Osteocyte (in vitro differentiated cells): Measurements from ENCODE around the gene GATAD2B. TPM values are rescaled to one million over a fixed set of nuclear protein-coding genes. Genes with fewer than 3 reads are reported as not detected.
A peak's percentile ranks its signal among the peaks of the same experiment; 100 is the strongest.

Experiments
- DNase-seq: peaks from one replicate; pipeline ENCODE4 v3.0.0; 2021; ENCODE audit warnings: mixed read lengths; ENCODE audit not compliant: unreplicated experiment; ENCODE audit errors: extremely low spot score
- H3K27ac Mint-ChIP-seq: one replicate; pipeline ENCODE4 v1.8.0; 2021; ENCODE audit warnings: mild to moderate bottlenecking, mixed read lengths; ENCODE audit not compliant: unreplicated experiment
- H3K27me3 Mint-ChIP-seq: one replicate; pipeline ENCODE4 v1.8.0; 2021; ENCODE audit warnings: mixed read lengths; ENCODE audit not compliant: unreplicated experiment
- H3K36me3 Mint-ChIP-seq: one replicate; pipeline ENCODE4 v1.8.0; 2021; ENCODE audit warnings: mixed read lengths; ENCODE audit not compliant: unreplicated experiment
- H3K4me1 Mint-ChIP-seq: one replicate; pipeline ENCODE4 v1.8.0; 2021; ENCODE audit warnings: mixed read lengths; ENCODE audit not compliant: unreplicated experiment
- H3K4me3 Mint-ChIP-seq: one replicate; pipeline ENCODE4 v1.8.0; 2021; ENCODE audit warnings: mild to moderate bottlenecking, moderate library complexity, mixed read lengths; ENCODE audit not compliant: unreplicated experiment
- H3K9me3 Mint-ChIP-seq: one replicate; pipeline ENCODE4 v1.8.0; 2021; ENCODE audit warnings: mixed read lengths; ENCODE audit not compliant: unreplicated experiment
- total RNA-seq: library from RNA; stranded (reverse); gene quantifications from 2 replicates; pipeline ENCODE4 v1.2.1, GENCODE V29; 2021
- TF ChIP-seq, protein P1 (sequence below): fragments of 200-600 bp; sonication (generic); IDR thresholded peaks from 2 replicates; pipeline ENCODE4 v1.5.0; 2021; ENCODE audit warnings: antibody characterized with exemption, mild to moderate bottlenecking, moderate library complexity

Gene GATAD2B
- total RNA-seq, 1 donor from 2014 or later, result 66.7 TPM

DNA sequence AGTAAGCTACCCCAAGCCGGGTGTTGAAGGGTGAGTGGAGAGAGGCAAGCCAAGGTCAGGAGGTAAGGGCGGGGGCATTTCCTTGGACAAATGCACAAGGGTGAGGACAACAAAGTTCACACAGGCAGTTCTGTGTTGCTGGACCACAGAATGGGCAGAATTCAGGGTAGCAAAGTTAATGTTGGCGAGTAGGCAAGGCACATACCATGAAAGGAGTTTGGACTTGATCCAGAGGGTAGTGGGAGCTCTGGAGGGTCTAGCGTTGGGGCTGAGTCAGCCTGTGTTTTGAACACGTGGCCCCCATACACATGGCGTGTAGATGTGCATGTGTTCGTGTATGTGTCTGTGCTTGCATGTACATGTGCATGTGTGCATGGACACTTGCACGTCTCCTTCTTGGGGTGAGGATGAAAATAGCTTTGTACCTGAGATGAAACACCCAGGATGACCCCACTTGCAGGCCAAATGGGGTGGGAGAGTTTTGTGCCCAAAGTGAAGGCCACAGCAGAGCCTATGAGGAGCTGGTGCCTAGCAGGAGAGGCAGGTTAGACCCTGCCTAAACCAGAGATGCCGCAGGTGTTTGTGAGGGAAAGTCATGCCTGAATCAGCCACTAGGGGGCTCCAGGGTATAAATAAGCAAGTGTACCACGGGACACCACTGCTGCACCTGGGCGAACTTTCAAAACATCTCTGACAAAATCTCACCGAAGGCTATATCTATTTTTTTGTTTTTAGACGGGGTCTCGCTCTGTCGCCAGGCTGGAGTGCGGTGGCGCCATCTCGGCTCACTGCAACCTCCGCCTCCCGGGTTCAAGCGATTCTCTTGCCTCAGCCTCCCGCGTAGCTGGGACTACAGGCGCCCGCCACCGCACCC lies 125.7 kb downstream of the GATAD2B start:
- TF ChIP-seq, protein P1, sequence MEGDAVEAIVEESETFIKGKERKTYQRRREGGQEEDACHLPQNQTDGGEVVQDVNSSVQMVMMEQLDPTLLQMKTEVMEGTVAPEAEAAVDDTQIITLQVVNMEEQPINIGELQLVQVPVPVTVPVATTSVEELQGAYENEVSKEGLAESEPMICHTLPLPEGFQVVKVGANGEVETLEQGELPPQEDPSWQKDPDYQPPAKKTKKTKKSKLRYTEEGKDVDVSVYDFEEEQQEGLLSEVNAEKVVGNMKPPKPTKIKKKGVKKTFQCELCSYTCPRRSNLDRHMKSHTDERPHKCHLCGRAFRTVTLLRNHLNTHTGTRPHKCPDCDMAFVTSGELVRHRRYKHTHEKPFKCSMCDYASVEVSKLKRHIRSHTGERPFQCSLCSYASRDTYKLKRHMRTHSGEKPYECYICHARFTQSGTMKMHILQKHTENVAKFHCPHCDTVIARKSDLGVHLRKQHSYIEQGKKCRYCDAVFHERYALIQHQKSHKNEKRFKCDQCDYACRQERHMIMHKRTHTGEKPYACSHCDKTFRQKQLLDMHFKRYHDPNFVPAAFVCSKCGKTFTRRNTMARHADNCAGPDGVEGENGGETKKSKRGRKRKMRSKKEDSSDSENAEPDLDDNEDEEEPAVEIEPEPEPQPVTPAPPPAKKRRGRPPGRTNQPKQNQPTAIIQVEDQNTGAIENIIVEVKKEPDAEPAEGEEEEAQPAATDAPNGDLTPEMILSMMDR, result peak; percentile 88
- no peaks in the 10 kb centered on the region for H3K36me3 Mint-ChIP-seq
- H3K4me1 Mint-ChIP-seq, result peaks cover 3% of the 10 kb centered on the region
- no peak overlapping the region for H3K4me3 Mint-ChIP-seq
- no peaks in the 10 kb centered on the region for H3K9me3 Mint-ChIP-seq
- no peaks in the 10 kb centered on the region for H3K27me3 Mint-ChIP-seq
- H3K27ac Mint-ChIP-seq, result no peak overlapping the region
- DNase-seq, result no peak

DNA sequence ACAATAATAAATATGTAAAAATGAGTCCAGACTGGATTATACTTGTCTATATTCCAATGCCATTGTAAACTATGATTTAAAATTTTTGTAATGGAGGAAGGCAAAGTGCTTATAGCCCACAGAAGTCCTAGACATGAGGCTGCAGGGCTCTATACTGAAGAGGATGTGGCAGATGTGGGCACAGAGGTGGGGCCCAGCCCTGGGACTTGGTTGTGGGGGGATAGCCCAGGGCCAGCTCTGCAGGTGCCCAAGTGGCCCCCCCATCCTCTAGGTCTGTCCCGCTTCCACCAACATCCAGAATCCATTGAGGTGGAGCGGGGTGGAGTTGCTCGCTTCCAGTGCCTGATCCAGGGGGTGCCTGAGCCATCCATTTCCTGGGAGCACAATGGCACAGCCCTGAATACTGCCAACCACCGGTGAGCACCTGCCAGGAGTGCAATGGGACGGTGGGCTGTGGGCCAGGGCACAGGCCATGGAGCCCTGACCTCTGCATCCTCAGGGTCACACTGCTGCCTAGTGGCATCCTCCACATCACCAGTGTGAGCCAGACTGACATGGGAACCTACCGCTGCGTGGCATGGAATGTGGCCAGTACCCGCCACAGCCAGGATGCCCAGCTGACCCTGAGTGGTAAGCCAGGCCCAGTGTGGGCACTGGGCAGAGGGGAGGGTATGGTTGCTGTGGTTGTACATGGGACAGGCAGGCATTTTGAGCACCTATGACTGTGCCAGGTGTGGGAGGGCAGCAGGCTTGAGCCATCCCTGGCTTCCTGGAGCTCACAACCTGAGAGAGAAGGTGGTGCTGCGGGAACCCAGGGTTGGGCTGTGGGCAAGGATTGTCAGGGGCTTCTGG lies 126.6 kb downstream of the GATAD2B start:
- H3K9me3 Mint-ChIP-seq, result no peaks in the 10 kb centered on the region
- no peak overlapping the region for H3K27ac Mint-ChIP-seq
- TF ChIP-seq, protein P1, result no peak
- H3K4me1 Mint-ChIP-seq, result peaks cover 10% of the 10 kb centered on the region
- no peaks in the 10 kb centered on the region for H3K27me3 Mint-ChIP-seq
- DNase-seq, result no peak
- no peaks in the 10 kb centered on the region for H3K36me3 Mint-ChIP-seq
- H3K4me3 Mint-ChIP-seq, result no peak overlapping the region

DNA sequence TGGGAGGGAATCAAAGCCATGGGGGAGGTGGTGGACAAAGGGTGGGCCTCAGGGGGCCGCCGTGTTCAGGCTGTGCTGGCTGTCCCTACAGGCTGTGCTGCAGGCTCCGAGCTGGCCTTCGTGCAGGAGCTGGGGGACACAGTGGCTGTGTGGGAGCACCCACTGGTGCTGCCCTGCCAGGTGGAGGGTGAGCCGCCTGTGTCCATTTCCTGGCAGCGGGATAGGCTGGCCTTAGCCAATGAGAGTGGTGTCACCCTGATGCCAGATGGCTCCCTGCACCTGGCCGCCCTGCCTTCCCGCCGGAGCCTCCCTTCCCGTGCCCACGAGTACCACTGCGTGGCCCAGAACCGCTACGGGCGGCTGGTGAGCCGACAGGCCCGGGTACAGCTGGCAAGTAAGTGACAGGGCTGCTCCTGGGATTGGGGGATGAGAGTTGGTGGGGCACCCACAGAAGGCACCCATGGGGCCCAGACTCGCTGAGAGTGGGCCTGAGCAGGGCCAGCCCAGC lies 127.4 kb downstream of the GATAD2B start:
- no peak overlapping the region for H3K27ac Mint-ChIP-seq
- peaks cover 15% of the 10 kb centered on the region for H3K4me1 Mint-ChIP-seq
- no peak for DNase-seq
- no peaks in the 10 kb centered on the region for H3K27me3 Mint-ChIP-seq
- TF ChIP-seq, protein P1, result no peak
- H3K36me3 Mint-ChIP-seq, result no peaks in the 10 kb centered on the region
- H3K9me3 Mint-ChIP-seq, result no peaks in the 10 kb centered on the region
- H3K4me3 Mint-ChIP-seq, result no peak overlapping the region

DNA sequence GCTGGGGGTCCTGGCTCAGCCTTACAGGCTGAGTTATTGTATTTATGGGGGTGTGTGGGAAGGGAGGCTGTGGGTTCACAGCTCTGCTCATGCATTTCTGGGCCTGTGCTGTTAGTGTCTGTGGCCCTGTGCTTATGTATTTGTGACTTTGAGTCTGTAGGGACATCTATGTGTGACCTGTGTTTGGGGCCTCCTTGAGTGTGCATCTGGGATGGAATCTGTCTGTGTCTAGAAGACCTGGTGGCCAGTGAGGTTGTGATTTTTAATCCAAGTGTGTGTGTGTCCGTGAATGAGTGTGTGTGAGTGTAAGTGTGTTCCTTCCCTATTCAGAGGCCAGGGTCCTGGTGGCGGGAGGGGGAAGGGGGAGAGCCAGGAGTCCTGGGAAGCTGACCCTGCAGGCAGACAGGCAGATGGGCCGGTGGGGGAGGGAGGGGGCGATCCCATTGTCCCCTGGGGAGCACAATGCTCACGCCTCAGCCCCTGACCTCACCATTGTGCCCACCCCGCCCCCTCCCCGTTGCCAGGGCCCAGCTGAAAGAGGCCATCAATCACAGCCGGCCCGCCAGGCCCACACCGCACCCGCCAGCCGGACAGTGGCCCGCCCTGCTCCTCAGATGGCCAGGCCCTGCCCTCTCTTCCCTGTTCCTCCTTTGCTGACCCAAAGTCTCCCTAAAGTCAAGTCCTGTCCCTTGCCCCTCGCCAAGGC lies 128.0 kb downstream of the GATAD2B start:
- H3K9me3 Mint-ChIP-seq, result no peaks in the 10 kb centered on the region

More for the DNA sequence above, 128.0 kb downstream of the GATAD2B start:
- H3K4me3 Mint-ChIP-seq, result no peak overlapping the region
- DNase-seq, result no peak
- H3K36me3 Mint-ChIP-seq, result no peaks in the 10 kb centered on the region
- TF ChIP-seq, protein P1, result no peak
- H3K27me3 Mint-ChIP-seq, result peaks cover 2% of the 10 kb centered on the region
- no peak overlapping the region for H3K27ac Mint-ChIP-seq
- H3K4me1 Mint-ChIP-seq, result peaks cover 18% of the 10 kb centered on the region
